Right renal pelvis (tissue), 4 donors: ENCODE results near the gene TMBIM6. TPM values are rescaled to one million over a fixed set of nuclear protein-coding genes. Genes with fewer than 3 reads are reported as not detected.
A peak's percentile ranks its signal among the peaks of the same experiment; 100 is the strongest.
"Not testable (repeated sequence)": the region's sequence is repeated elsewhere in the genome, so short reads cannot be mapped to it uniquely, and the experiment has no call there.

Experiments
- DNase-seq, 4 donors: peaks; one replicate each; pipeline ENCODE4 v3.0.0-alpha.2; 2013; ENCODE audit warnings: low read depth in 4 of 4, low spot score in 3 of 4, missing footprints in 1 of 4
- polyA plus RNA-seq, 4 donors: library from polyadenylated mRNA; unstranded; fragments of 120-200 nt; gene quantifications; one replicate each; pipeline ENCODE4 v1.2.1, GENCODE V29; 2013; ENCODE audit not compliant: insufficient read length in 4 of 4

The TMBIM6 gene
- polyA plus RNA-seq, 4 donors, result 770 to 908 (median 840) TPM

DNA sequence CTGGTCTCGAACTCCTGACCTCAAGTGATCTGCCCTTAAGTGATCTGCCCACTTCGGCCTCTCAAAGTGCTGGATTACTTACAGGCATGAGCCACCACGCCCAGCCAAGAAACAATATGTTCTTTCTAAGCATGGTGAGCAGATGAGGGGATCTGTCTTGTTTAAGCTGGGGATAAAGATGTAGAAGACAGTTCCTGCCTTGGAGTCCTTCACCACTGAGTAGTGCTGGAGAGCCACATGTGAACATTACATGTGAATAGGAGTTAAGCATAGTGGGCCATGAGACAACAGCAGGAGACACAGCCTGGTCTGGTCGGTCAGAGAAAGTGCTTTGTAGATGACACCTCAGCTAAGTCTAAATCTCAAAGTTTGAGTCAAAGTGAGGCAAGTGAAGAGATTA lies 26.0 kb downstream of the TMBIM6 start:
- DNase-seq, result no peak

DNA sequence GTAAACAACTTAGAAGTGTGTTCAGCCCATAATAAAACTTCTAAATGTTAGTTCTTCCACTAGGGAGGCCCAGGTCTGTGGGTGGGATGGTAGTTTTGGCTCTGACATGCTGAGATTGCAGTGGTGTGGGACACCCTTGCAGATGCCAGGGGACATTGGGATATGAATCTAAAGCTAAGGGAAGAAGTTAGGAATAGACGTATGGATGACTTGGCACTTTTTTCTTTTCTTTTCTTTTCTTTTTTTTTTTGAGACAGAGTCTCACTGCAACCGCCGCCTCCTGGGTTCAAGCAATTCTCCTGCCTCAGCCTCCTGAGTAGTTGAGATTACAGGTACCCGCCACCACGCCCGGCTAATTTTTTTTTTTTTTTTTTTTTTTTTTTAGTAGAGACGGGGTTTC lies 31.7 kb downstream of the TMBIM6 start:
- DNase-seq, result not testable (repeated sequence)

DNA sequence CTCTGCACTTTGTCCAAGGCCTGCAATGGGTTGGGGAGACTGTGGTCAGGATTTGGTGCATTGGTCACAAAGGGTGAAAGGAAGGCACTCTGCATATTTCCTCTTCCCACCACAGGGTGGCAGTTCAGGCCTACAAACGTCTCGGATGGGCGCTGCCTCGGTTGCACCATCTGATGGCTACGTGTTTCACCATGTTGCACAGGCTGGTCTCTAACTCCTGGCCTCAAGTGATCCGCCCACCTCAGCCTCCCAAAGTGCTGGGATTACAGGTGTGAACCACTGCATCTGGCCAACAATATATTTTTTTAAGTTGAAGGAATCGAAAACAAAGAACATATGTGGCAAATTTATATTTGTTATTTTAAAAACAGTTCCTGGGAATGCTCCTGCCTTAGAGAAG lies 35.1 kb downstream of the TMBIM6 start:
- peak in 2 of 4 donors; percentile 44 to 49 for DNase-seq

- DNase-seq, result no peak
Measured at GRCh38 chr12:49776858-49777257, 35.5 kb downstream of the TMBIM6 start.

- no peak for DNase-seq
Measured at GRCh38 chr12:49777341-49777740, 36.0 kb downstream of the TMBIM6 start.

- no peak for DNase-seq
Measured at GRCh38 chr12:49777800-49778748, 36.7 kb downstream of the TMBIM6 start.

DNA sequence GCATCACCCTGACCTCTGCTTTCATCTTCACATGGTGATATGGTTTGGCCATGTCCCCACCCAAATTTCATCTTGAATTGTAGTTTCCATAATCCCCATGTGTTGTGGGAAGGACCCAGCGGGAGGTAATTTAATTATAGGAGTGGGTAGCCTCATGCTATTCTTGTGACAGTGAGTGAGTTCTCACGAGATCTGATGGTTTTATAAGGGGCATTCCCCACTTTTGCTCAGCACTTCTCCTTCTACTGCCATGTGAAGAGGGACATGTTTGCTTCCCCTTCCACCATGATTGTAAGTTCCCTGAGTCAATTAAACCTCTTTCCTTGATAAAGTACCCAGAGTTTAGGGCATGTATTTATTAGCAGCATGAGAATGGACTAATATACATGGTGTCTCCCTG lies 38.2 kb downstream of the TMBIM6 start:
- DNase-seq, result no peak

GRCh38 chr12:49780914-49781313 lies 39.6 kb downstream of the TMBIM6 start:
- DNase-seq, result not testable (repeated sequence)

DNA sequence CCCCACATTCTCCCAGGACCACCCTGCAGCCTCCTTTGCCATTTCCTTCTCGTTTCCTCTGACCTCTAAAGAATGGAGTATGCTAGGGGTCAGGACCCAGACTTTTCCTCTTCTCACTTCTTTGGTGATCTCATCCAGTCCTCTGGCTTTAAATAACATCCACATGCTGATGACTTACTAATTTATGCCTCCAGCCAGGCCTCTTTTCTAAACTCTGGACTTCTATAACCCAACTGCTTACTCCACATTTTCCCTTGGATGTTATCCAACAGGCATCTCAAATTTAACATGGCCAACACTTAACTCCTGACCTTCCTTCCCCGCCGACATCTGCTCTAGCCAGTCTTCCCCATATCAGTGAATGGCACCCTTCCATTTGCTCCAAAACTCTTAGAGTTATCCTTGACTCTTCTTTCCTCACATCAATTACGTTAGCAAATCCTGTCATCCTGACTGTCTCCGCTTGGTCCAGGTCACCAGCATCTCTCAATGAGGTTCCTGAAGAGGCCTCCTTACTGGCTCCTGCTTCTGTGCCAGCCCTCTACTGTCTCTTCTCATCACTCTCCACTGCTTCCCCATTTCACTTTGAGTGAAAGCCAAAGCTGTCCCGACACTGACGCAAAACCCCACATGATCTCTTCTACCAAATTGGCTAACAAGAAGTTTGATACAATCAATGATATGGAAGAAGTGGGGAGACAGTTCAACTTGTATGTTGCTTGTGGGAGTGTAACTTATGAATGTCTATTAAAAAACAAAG lies 42.7 kb downstream of the TMBIM6 start:
- peak in 2 of 4 donors; percentile 39 to 44 for DNase-seq

- DNase-seq, result no peak
Measured at GRCh38 chr12:49784756-49785409, 43.5 kb downstream of the TMBIM6 start.

- DNase-seq, result no peak
Measured at GRCh38 chr12:49787672-49788071, 46.3 kb downstream of the TMBIM6 start.

- DNase-seq, result no peak
Measured at GRCh38 chr12:49789992-49790391, 48.6 kb downstream of the TMBIM6 start.

DNA sequence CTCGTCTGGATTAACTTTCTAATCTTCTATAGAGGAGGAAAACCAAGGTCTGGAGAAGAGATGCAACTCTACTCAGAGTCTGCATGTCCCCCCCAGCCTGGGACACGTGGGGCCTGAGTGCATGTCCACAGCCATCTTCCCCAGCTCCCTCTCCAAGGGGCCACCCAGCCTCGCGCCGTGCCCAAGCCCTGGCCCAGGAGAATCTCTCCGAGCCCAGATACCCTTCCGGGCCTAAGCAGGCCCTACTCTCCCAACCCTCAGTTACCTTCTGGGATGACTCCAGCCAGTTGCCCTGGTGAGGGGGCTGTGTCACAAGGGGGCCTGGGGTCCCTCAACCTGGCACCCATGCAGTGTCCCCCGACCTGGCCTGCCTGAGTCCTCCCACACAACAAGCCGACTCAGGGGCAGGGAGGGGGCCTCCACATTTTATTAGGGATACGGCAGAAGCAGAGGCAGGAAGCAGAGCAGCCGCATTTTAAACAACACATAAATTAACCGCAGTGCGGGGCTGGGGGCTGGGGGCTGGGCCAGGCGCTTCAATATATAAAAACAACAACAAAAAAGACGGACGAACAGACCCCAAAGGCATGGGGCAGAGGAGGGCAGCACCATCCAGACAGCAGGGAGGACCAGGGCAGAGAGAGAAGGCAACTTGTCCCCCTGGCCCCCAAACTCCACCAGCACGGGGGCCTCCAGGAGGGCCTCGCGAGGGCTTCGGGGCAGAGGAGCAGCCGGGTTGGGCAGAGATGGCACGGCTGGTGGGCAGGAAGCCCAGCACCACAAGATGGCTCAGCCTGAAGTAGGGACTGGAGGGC lies 49.6 kb downstream of the TMBIM6 start:
- no peak for DNase-seq

GRCh38 chr12:49791700-49792099 lies 50.3 kb downstream of the TMBIM6 start:
- DNase-seq, result no peak

- DNase-seq, result no peak
Measured at GRCh38 chr12:49792181-49792970, 51.0 kb downstream of the TMBIM6 start.

GRCh38 chr12:49792976-49793580 lies 51.7 kb downstream of the TMBIM6 start:
- DNase-seq, result no peak

- no peak for DNase-seq
Measured at GRCh38 chr12:49793620-49794019, 52.3 kb downstream of the TMBIM6 start.

GRCh38 chr12:49794021-49794420 lies 52.7 kb downstream of the TMBIM6 start:
- no peak for DNase-seq
